ENCODE results near the gene HOXA6. TPM values are rescaled to one million over a fixed set of nuclear protein-coding genes. Genes with fewer than 3 reads are reported as not detected.
A peak's percentile ranks its signal among the peaks of the same experiment; 100 is the strongest.

Gene HOXA6
- total RNA-seq, 1 donor from 2014 or later = 3.1 TPM

- Histone ChIP-seq H3K9me3 (ENCODE audit: control insufficient read depth in 3 of 3, low read length in 3 of 3) (no peaks in the 10 kb centered on the region), H3K27ac (ENCODE audit: low read depth, low read length) (peak overlapping the region; percentile 74), H3K36me3 (ENCODE audit: control insufficient read depth in 3 of 3, insufficient read depth in 3 of 3, low read length in 3 of 3) (peaks cover 0 to 4% (median 3%) of the 10 kb centered on the region in 3 donors), H3K9ac (ENCODE audit: low read depth in 1 of 3, low read length in 3 of 3) (peak overlapping the region; percentile 75 to 90 (median 83)), H3K27me3 (ENCODE audit: control insufficient read depth in 3 of 3, insufficient read depth in 3 of 3, low read length in 3 of 3) (no peaks in the 10 kb centered on the region), H3K4me3 (ENCODE audit: low read length in 3 of 3) (peak overlapping the region; percentile 69 to 91 (median 87)), H3K4me1 (ENCODE audit: control insufficient read depth in 3 of 3, insufficient read depth in 3 of 3, low read length in 3 of 3) (peaks cover 43 to 61% (median 60%) of the 10 kb centered on the region in 3 donors)
Measured at GRCh38 chr7:27128776-27129728, 18.5 kb downstream of the HOXA6 start.

- no peaks in the 10 kb centered on the region for H3K9me3 ChIP-seq (ENCODE audit: control insufficient read depth in 3 of 3, low read length in 3 of 3)
- peak overlapping the region; percentile 3 for H3K27ac ChIP-seq (ENCODE audit: low read depth, low read length)
- no peaks in the 10 kb centered on the region for H3K27me3 ChIP-seq (ENCODE audit: control insufficient read depth in 3 of 3, insufficient read depth in 3 of 3, low read length in 3 of 3)
- peaks cover 0 to 4% (median 3%) of the 10 kb centered on the region in 3 donors for H3K36me3 ChIP-seq (ENCODE audit: control insufficient read depth in 3 of 3, insufficient read depth in 3 of 3, low read length in 3 of 3)
- H3K9ac ChIP-seq (ENCODE audit: low read depth in 1 of 3, low read length in 3 of 3) = no peak overlapping the region
- H3K4me3 ChIP-seq (ENCODE audit: low read length in 3 of 3) = peak overlapping the region in 1 of 3 donors; percentile 6
- H3K4me1 ChIP-seq (ENCODE audit: control insufficient read depth in 3 of 3, insufficient read depth in 3 of 3, low read length in 3 of 3) = peaks cover 39 to 51% (median 50%) of the 10 kb centered on the region in 3 donors
Measured at GRCh38 chr7:27128034-27128433, 19.5 kb downstream of the HOXA6 start.

GRCh38 chr7:27126596-27127327 is 20.8 kb downstream of the HOXA6 start:
- Histone ChIP-seq H3K27me3 (ENCODE audit: control insufficient read depth in 3 of 3, insufficient read depth in 3 of 3, low read length in 3 of 3) (no peaks in the 10 kb centered on the region), H3K9me3 (ENCODE audit: control insufficient read depth in 3 of 3, low read length in 3 of 3) (no peaks in the 10 kb centered on the region), H3K4me1 (ENCODE audit: control insufficient read depth in 3 of 3, insufficient read depth in 3 of 3, low read length in 3 of 3) (peaks cover 39 to 50% (median 49%) of the 10 kb centered on the region in 3 donors), H3K27ac (ENCODE audit: low read depth, low read length) (no peak overlapping the region), H3K4me3 (ENCODE audit: low read length in 3 of 3) (no peak overlapping the region), H3K9ac (ENCODE audit: low read depth in 1 of 3, low read length in 3 of 3) (no peak overlapping the region), H3K36me3 (ENCODE audit: control insufficient read depth in 3 of 3, insufficient read depth in 3 of 3, low read length in 3 of 3) (peaks cover 0 to 6% (median 5%) of the 10 kb centered on the region in 3 donors)

DNA sequence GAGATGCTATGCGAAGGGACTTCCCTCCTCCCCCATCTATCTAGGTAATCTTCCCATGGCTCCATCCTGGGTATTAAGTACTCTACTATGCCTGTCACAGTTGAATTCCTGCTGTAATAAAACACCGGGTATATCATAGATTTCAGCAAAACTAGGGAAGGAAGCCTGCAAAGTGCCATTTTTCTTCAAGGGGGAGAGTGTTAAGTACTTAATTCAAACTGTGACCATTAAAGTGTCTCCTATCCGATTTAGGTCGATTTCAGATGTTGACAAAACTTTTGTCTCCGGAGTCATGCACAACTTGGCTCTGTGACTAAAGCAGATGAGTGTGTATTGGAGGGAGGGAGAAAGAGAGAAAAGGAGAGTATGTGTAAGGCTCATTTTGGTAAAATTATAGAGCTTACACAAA is 21.6 kb downstream of the HOXA6 start:
- peaks cover 0 to 7% (median 5%) of the 10 kb centered on the region in 3 donors for H3K36me3 ChIP-seq (ENCODE audit: control insufficient read depth in 3 of 3, insufficient read depth in 3 of 3, low read length in 3 of 3)
- H3K9me3 ChIP-seq (ENCODE audit: control insufficient read depth in 3 of 3, low read length in 3 of 3) = no peaks in the 10 kb centered on the region
- H3K27ac ChIP-seq (ENCODE audit: low read depth, low read length) = no peak overlapping the region
- H3K27me3 ChIP-seq (ENCODE audit: control insufficient read depth in 3 of 3, insufficient read depth in 3 of 3, low read length in 3 of 3) = no peaks in the 10 kb centered on the region
- peaks cover 35 to 52% (median 46%) of the 10 kb centered on the region in 3 donors for H3K4me1 ChIP-seq (ENCODE audit: control insufficient read depth in 3 of 3, insufficient read depth in 3 of 3, low read length in 3 of 3)
- H3K9ac ChIP-seq (ENCODE audit: low read depth in 1 of 3, low read length in 3 of 3) = no peak overlapping the region
- H3K4me3 ChIP-seq (ENCODE audit: low read length in 3 of 3) = no peak overlapping the region

- Histone ChIP-seq H3K4me3 (ENCODE audit: low read length in 3 of 3) (no peak overlapping the region), H3K9ac (ENCODE audit: low read depth in 1 of 3, low read length in 3 of 3) (no peak overlapping the region), H3K27ac (ENCODE audit: low read depth, low read length) (no peak overlapping the region), H3K4me1 (ENCODE audit: control insufficient read depth in 3 of 3, insufficient read depth in 3 of 3, low read length in 3 of 3) (peaks cover 41 to 59% (median 53%) of the 10 kb centered on the region in 3 donors), H3K36me3 (ENCODE audit: control insufficient read depth in 3 of 3, insufficient read depth in 3 of 3, low read length in 3 of 3) (peaks cover 0 to 7% (median 5%) of the 10 kb centered on the region in 3 donors), H3K9me3 (ENCODE audit: control insufficient read depth in 3 of 3, low read length in 3 of 3) (no peaks in the 10 kb centered on the region), H3K27me3 (ENCODE audit: control insufficient read depth in 3 of 3, insufficient read depth in 3 of 3, low read length in 3 of 3) (no peaks in the 10 kb centered on the region)
Measured at GRCh38 chr7:27124902-27125689, 22.5 kb downstream of the HOXA6 start.

- H3K9ac ChIP-seq (ENCODE audit: low read depth in 1 of 3, low read length in 3 of 3) = no peak overlapping the region
- H3K27ac ChIP-seq (ENCODE audit: low read depth, low read length) = no peak overlapping the region
Measured at GRCh38 chr7:27124096-27124901, 23.3 kb downstream of the HOXA6 start.

DNA sequence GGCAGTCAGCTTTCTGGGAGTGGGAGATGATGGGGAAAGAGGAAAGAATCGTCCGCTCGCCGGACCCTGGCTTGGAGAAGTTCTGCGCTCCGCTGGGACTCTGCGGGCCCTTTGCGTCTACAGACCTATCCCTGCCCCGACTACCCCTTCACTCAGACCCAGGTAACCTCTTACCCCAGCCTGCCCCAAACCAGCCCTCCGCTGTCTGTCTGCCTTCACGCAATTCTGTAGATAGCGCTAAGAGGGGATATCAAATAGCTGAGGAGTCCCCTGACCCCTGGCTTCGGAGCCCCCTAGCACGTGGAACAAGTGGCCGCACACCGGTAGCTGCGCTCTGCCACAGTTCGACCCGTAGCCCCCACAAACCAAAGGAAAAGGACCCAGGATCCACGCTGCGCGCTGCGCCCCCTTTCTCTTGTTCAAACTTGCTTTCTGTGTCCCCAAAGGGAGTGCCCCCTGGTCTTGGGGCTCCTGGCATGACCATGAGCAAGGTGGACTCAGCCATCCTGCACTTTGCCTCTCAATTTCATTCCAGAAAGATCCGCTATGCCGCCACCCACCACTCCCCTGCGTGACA is 24.0 kb downstream of the HOXA6 start:
- H3K4me3 ChIP-seq (ENCODE audit: low read length in 3 of 3) = no peak overlapping the region
- H3K36me3 ChIP-seq (ENCODE audit: control insufficient read depth in 3 of 3, insufficient read depth in 3 of 3, low read length in 3 of 3) = peaks cover 0 to 6% (median 5%) of the 10 kb centered on the region in 3 donors
- H3K9me3 ChIP-seq (ENCODE audit: control insufficient read depth in 3 of 3, low read length in 3 of 3) = no peaks in the 10 kb centered on the region
- H3K27ac ChIP-seq (ENCODE audit: low read depth, low read length) = no peak overlapping the region
- peaks cover 29 to 56% (median 45%) of the 10 kb centered on the region in 3 donors for H3K4me1 ChIP-seq (ENCODE audit: control insufficient read depth in 3 of 3, insufficient read depth in 3 of 3, low read length in 3 of 3)
- no peak overlapping the region for H3K9ac ChIP-seq (ENCODE audit: low read depth in 1 of 3, low read length in 3 of 3)
- H3K27me3 ChIP-seq (ENCODE audit: control insufficient read depth in 3 of 3, insufficient read depth in 3 of 3, low read length in 3 of 3) = no peaks in the 10 kb centered on the region

More at GRCh38 chr7:27124096-27124901, 23.3 kb downstream of the HOXA6 start:
- Histone ChIP-seq H3K4me3 (ENCODE audit: low read length in 3 of 3) (no peak overlapping the region), H3K4me1 (ENCODE audit: control insufficient read depth in 3 of 3, insufficient read depth in 3 of 3, low read length in 3 of 3) (peaks cover 35 to 58% (median 53%) of the 10 kb centered on the region in 3 donors), H3K36me3 (ENCODE audit: control insufficient read depth in 3 of 3, insufficient read depth in 3 of 3, low read length in 3 of 3) (peaks cover 0 to 7% (median 5%) of the 10 kb centered on the region in 3 donors), H3K27me3 (ENCODE audit: control insufficient read depth in 3 of 3, insufficient read depth in 3 of 3, low read length in 3 of 3) (no peaks in the 10 kb centered on the region), H3K9me3 (ENCODE audit: control insufficient read depth in 3 of 3, low read length in 3 of 3) (no peaks in the 10 kb centered on the region)

GRCh38 chr7:27123007-27123476 is 24.5 kb downstream of the HOXA6 start:
- Histone ChIP-seq H3K9ac (ENCODE audit: low read depth in 1 of 3, low read length in 3 of 3) (no peak overlapping the region), H3K4me3 (ENCODE audit: low read length in 3 of 3) (no peak overlapping the region), H3K27me3 (ENCODE audit: control insufficient read depth in 3 of 3, insufficient read depth in 3 of 3, low read length in 3 of 3) (no peaks in the 10 kb centered on the region), H3K9me3 (ENCODE audit: control insufficient read depth in 3 of 3, low read length in 3 of 3) (no peaks in the 10 kb centered on the region), H3K27ac (ENCODE audit: low read depth, low read length) (no peak overlapping the region), H3K4me1 (ENCODE audit: control insufficient read depth in 3 of 3, insufficient read depth in 3 of 3, low read length in 3 of 3) (peaks cover 25 to 52% (median 42%) of the 10 kb centered on the region in 3 donors), H3K36me3 (ENCODE audit: control insufficient read depth in 3 of 3, insufficient read depth in 3 of 3, low read length in 3 of 3) (peaks cover 0 to 7% (median 5%) of the 10 kb centered on the region in 3 donors)
